HG03460 (cell line): ENCODE data around the gene MYO1E.

Experiments
- ATAC-seq: cut with Tn5 transposase; IDR thresholded peaks from one replicate; pipeline ENCODE4 v1.9.1; 2021; ENCODE audit not compliant: unreplicated experiment

MYO1E gene

DNA sequence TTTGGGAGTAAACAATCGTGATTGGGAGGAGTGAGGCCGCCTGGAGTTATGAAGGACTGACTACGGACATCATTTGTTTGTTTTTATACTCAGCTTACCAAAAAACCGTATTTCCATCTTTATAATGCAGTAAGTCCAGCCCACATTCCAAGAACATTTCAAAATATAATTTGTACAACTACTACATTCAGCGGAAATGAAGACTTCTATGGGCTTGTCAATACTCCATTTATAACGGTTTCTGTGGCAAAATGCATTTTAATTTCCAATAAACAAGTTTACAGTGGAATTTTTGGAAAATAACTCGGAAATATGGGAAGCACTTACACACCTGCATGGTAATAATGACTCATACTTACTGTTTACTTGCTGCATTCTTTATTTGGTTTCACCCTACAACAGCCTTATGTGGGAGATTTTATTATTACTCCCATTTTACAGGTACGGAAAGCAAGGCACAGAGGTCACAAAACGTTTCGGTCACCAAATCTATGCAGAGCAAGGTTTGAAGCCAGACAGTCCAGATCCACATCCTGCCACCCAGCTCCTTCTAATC lies 103.7 kb downstream of the MYO1E start:
- no peak for ATAC-seq

GRCh38 chr15:59268168-59268851 lies 104.4 kb downstream of the MYO1E start:
- ATAC-seq, result no peak

DNA sequence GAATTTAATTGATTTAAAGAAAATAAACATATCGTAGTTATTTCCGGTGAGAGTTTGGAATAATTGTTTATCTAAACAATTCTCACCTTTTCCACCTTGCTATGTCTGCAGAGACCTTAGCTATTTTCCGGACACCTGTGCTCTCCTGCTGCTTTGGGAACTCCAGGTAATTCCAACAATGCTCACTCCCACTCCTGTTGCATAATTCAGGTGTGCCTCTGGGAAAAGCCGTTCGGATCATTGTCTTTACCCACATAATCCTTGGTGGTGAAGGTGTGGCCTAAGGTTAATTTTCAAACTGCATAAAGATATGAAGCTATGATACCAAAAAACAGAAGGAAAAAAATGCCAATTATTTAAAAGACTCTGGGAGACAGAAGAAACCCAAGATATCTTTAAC lies 106.6 kb downstream of the MYO1E start:
- no peak for ATAC-seq

GRCh38 chr15:59262316-59262715 lies 110.4 kb downstream of the MYO1E start:
- no peak for ATAC-seq

- no peak for ATAC-seq
These were observed 112.6 kb downstream of the MYO1E start for GRCh38 chr15:59260090-59260489.

DNA sequence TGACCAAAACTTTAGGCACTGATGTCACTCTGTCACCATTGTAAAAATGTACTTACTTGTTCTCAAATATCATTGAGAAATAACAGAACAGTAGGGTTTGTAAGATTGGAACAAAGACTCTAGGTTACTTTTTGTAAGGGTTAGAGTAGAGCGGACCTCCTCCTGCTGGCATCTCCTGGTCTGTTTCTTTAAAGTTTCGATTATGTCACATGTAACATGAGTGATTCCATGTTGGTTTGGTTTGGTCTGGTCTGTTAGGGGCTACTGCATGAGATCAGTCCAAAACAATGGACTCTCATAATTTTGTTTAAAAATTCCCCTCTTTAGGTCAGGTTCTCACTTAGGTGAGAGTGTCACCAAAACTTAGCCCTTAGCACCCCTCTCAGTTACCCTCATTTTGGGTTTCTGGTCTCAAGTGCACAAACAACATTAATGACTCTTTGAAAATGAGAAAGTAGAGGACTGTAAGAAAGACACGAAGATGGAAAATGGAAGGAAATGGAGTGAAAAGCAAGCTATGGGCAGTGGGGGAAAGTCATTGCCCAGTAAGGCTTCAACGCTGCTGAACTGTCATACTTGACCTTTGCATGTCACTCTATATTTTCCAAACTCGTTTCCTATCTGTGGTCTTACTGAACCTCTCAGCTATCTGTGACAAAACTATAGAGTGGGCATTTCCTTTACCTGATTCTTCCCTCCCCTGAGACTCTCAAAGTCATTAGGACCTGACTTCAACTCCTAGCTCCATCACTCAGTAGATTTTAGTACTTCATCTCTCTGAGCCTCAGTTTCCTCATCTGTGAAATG lies 113.3 kb downstream of the MYO1E start:
- ATAC-seq, result no peak

DNA sequence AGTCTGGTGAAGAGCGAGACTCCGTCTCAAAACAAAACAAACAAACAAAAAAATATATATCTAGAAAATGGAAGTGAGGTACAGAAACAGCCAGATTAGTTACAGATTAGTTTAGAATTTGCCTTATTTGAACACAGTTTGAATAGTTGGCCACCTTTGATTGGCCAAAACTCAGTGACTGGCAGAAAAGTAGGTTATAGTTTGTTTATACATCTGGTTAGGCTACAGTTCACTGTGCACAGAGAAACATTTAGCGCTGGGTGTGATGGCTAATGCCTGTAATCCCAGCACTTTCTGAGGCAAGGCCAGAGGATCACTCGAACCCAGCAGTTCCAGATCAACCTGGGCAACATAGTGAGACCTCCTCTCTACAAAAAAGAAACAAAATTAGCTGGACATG lies 114.4 kb downstream of the MYO1E start:
- ATAC-seq, result no peak

DNA sequence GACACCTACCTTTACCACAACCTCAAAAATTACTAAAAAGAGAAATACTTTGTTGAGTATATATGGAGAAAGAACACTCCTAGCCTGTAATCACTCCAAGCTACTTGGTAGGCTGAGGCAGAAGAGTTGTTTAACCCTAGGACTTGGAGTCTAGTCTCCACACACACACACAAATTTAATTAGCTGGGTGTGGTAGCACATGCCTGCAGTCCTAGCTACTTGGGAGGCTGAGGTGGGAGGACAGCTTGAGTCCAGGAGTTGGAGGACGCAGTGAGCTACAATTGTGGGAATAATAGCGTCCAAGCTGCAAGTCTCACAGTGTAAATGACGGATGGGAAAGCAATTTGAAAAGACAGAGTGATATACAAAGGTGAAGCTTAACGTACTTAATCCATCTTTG lies 115.5 kb downstream of the MYO1E start:
- no peak for ATAC-seq

GRCh38 chr15:59256482-59256881 lies 116.2 kb downstream of the MYO1E start:
- no peak for ATAC-seq

DNA sequence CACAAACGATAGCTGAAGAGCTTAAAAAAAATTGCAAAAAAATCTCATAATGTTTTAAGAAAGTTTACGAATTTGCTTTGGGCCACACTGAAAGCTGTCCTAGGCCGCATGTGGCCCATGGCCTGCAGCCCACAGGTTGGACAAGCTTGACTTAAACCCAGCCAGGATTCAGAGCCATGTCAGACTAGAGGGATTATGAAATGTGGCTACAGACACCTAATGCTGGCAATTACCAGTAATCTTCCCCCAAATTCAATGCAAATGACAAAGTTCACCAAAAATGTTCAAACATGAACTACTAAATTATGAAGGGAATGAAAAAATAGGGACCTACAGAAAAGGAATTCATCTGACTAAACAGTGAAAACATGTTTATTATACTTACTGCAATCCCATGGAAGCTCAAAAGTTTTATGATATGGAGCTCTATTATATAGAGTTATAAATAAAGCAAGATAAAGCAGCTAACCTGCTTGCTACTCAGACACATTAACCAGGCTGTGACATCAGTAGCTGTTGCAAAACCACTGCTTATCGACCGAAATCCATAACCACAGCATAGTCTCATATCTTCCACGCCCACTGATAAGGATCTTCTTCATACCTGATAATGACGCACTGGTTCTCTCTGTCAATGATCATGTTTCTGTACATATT lies 116.9 kb downstream of the MYO1E start:
- ATAC-seq, result peak; percentile 45

DNA sequence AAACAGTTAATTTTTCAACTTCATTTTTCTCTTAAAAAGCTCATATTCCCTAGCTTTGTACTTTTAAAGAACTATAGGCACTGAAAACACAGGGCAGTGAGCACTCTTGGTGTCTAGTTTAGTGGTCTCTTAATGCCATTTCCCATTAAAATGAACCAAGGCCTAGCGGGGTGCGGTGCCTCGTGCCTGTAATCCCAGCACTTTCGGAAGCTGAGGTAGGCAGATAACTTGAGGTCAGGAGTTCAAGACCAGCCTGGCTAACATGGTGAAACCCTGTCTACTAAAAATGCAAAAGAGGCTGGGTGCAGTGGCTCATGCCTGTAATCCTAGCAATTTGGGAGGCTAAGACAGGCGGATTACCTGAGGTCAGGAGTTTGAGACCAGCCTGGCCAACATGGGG lies 120.5 kb downstream of the MYO1E start:
- no peak for ATAC-seq

GRCh38 chr15:59251001-59251845 lies 121.4 kb downstream of the MYO1E start:
- ATAC-seq, result peak; percentile 48

- no peak for ATAC-seq
These were observed 122.4 kb downstream of the MYO1E start for GRCh38 chr15:59250249-59250648.

DNA sequence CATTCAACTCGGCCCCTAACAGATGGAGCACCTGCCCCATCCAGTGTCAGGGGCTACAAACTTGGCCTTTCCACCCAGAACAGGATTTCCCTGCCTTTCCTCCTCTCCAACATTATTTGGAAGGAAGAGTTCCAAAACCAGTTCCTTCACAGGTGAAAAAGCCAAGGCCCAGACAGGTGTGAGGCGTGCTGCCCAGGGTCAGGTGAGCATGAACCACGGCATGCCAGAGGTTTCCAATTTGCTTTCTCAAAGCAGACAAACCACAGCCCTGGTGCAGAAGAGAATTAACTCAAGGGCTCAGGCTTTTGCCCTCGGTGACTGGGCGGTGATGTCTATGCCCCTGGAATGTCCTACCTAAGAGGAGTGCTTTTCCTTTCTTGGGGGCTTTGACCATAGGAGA lies 122.9 kb downstream of the MYO1E start:
- ATAC-seq, result no peak

DNA sequence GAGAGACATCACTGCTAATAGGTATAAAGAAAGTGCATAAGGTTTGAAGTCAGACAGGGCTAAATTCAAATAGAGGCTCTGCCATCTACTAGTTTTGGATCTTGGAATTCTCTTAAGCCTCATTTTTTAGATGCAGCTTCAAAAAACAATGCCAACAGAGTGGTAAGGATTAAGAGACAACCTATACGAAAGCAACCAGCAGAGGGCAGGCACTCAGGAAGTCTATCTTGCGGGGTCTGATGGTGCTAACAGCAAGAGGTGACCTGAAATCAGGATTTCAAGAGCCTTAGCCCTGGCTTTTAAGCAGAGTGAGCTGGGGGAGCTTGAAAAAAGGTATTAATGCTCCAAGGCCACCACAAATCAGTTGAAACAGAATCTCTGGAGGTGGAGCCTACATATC lies 125.3 kb downstream of the MYO1E start:
- ATAC-seq, result no peak

DNA sequence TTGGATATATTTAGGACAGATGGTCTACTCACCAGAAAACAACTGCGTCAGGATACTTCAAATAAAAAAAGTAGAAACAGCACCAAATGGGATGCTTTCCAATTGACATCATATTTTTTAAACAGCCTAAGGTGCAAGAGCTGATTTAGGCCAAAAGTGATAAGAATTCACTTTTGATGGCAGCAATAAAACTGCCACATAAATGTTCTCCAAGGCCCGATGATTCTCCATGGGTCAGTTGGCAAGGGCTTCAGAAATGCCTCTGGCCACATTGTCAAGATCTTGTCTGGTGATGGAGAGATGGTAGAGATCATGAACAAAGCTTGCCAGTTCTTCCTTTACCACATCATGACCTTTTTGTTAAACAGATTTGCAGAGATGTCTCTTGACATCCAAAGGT lies 127.1 kb downstream of the MYO1E start:
- ATAC-seq, result no peak

GRCh38 chr15:59244337-59244736 lies 128.3 kb downstream of the MYO1E start:
- peak; percentile 94 for ATAC-seq

DNA sequence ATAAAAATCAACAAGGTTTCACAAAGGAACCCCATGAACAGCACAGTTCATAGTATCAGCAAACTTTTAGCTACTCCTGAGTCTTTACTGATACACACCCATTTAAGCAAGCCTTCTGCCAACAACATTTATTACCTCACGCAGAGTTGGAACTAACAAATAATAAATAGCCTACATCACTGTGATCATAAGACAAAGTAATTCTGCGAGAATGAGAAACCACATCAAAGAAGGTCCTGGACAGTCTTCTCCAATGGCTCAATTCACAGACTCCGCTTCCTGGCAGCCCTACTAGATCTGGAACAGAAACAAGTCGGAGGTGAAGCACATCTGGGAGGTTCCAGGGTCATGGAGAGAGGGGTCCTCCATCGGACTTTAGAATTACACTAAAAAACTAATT lies 129.0 kb downstream of the MYO1E start:
- ATAC-seq, result no peak

DNA sequence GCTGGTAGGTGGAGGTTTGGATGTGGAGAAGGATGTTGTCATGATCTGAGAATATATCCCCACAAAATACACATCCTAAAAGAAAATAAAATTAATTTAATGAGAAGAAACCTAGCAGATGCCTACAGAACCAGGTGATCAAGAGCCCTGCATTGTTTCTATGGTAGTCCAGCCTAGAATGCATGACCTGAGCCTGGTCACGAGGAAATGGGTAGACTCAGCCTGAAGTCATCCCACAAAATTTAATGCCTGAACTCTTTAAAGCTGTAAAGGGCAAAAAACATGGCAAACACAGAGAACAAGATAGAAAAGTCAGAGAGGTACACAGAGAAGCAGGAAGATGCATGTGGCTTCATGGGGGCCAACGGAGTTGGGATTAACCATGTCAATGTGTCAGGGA lies 130.0 kb downstream of the MYO1E start:
- no peak for ATAC-seq

- no peak for ATAC-seq
These were observed 132.6 kb downstream of the MYO1E start for GRCh38 chr15:59240036-59240435.

- peak; percentile 45 for ATAC-seq
These were observed 134.7 kb downstream of the MYO1E start for GRCh38 chr15:59237924-59238331.
